Measurements from ENCODE around the gene RBBP8NL. TPM values are rescaled to one million over a fixed set of nuclear protein-coding genes. Genes with fewer than 3 reads are reported as not detected.

The RBBP8NL gene
- total RNA-seq, 2 donors from 2014 or later, result not detected

GRCh38 chr20:62360854-62361798, 66.2 kb downstream of the RBBP8NL start:
- Mint-ChIP-seq H3K36me3 (no peaks in the 10 kb centered on the region), H3K9me3 (no peaks in the 10 kb centered on the region), H3K27ac (no peak overlapping the region)
- ATAC-seq (peak in 1 of 2 donors; percentile 7), DNase-seq (ENCODE audit: low spot score in 2 of 2) (no peak)

Other genes starting within 250 kb of the RBBP8NL start
- 10 to 100 TPM; 33.9 to 39.5 TPM for gene MTG2, start 244.5 kb downstream of the RBBP8NL start, total RNA-seq
- gene HRH3, start 207.3 kb downstream of the RBBP8NL start, total RNA-seq, result not detected
- gene OSBPL2, start 189.0 kb downstream of the RBBP8NL start, total RNA-seq, result 10 to 100 TPM; 30.0 to 49.5 TPM
- 10 to 100 TPM; 92.6 to 93.6 TPM for gene ADRM1, start 124.5 kb downstream of the RBBP8NL start, total RNA-seq
- gene LAMA5, start 60.2 kb downstream of the RBBP8NL start, total RNA-seq, result under 1 TPM; 0.36 to 0.95 TPM
- 1,000 to 10,000 TPM; 2,243 to 2,653 TPM for gene RPS21, start 40.4 kb downstream of the RBBP8NL start, total RNA-seq
- gene CABLES2, start 20.3 kb downstream of the RBBP8NL start, total RNA-seq, result 1 to 10 TPM; 5.8 to 6.4 TPM
- gene GATA5, start 48.5 kb upstream of the RBBP8NL start, total RNA-seq, result not detected
- gene SLCO4A1, start 215.0 kb upstream of the RBBP8NL start, total RNA-seq, result 10 to 100 TPM; 39.3 to 44.4 TPM

All from activated naive CD4-positive, alpha-beta T cell treated with anti-CD3 and anti-CD28 coated beads, Interleukin-2, amount 50 U/mL, for 72 hours (primary cell).